Lung microvascular endothelial cell (primary cell): ENCODE measurements around the gene STEAP1B. TPM values are rescaled to one million over a fixed set of nuclear protein-coding genes. Genes with fewer than 3 reads are reported as not detected.
"Not testable (repeated sequence)": the region's sequence is repeated elsewhere in the genome, so short reads cannot be mapped to it uniquely, and the experiment has no call there.

Experiments used
- DNase-seq, 2 donors: peaks; one replicate each; pipeline versions ENCODE4 v3.0.0 to v3.0.0-alpha.2; 2010; ENCODE audit warnings: low read depth in 2 of 2
- total RNA-seq: library from RNA; depleted of rRNA; stranded (reverse); fragments of >200 nt; gene quantifications from 2 replicates; pipeline ENCODE4 v1.2.1, GENCODE V29; 2014

STEAP1B gene
- total RNA-seq, 1 donor from 2014 or later, result 2.2 TPM

- DNase-seq, result no peak
Observed at GRCh38 chr7:22457471-22457870, 42.5 kb downstream of the STEAP1B start.

- DNase-seq, result no peak
Observed at GRCh38 chr7:22454446-22454845, 45.5 kb downstream of the STEAP1B start.

DNA sequence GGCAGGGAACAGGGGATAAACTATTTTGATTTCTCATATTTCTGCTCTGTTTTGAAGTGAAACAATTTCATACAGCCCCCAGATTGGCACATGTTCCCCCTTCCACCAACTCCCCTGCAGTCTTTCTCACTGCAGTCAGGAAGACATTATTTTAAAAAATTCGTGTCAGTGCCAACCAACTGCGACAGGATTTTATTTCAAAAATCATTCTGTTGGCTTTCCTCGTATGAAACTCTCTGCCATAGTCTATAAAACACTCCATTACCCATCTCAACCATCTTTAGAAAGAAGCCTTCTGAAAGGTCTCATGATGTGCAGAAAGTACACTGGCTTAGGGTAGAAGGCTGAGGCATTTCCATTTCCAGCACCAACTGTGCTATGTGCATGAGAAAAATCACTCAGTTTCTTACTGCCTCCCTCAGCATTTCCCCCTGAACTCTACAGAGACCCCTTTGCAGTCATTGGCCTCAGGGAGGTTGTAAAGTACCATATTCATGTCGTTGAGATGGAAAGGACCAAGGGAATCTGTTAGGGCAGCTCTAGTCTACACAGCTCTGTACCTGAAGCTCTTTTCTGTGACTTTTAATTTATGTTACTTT lies 46.9 kb downstream of the STEAP1B start:
- DNase-seq, result no peak

DNA sequence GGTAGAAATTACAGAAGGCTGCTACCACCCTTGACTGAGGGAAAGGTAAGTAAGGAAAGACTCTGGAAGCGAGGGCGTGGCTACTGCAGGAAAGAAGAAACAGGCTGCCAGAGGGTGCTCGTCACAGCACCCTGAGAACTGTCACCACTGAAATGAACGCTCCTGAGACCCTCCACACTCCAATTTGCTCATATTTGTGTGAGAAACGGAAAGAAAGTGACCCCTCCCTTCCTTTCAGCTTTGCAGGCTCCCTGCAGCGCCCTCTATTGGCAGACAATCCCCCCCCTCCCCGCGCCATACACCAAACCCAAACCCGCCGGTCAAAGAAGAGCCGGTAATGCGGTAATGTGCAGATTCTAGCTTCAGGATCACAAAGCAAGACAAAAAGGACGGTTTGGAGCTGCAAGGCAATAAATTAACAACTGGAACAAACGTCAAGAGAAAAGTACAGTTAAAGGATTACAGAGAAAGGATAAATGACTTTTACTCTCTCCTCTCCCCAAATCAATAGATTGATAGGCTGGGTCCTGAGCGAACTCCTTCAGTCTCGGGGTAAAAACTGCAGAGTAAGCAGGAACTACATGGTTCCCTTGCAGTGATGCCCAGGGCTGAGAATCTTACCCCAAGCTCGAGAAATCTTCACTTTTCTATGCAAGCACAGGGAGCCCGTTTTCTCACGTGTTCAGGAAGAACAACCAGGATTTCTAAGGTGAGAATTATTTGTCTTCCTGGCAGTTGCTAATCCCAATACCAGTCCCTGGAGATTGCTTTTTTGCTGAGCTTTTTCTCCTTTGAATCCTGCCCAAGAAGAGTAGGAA lies 47.6 kb downstream of the STEAP1B start:
- peak; percentile 27 to 61 for DNase-seq

- DNase-seq, result not testable (repeated sequence)
Observed at GRCh38 chr7:22450013-22450412, 50.0 kb downstream of the STEAP1B start.

DNA sequence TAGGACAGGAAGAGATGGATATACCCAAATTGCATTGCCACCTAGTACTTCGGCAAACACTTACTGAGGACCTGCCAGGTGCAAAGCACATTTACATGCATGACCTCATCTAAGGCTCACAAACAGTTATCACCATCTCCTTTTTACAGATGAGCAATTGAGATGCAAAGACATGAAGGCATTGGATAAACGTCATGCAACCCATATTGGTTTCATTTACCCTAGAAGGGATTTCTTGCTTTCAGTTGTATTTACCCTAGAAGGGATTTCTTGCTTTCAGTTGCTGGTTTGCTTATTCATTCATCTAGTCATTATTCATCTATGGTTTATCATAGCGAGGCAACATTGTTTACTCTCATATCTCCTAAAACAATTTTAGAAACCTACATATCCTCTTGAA lies 52.2 kb downstream of the STEAP1B start:
- no peak for DNase-seq

- no peak for DNase-seq
Observed at GRCh38 chr7:22447008-22447407, 53.0 kb downstream of the STEAP1B start.

- peak in 1 of 2 donors; percentile 13 for DNase-seq
Observed at GRCh38 chr7:22445853-22446252, 54.1 kb downstream of the STEAP1B start.

- peak; percentile 69 to 100 for DNase-seq
Observed at GRCh38 chr7:22445140-22445743, 54.7 kb downstream of the STEAP1B start.

DNA sequence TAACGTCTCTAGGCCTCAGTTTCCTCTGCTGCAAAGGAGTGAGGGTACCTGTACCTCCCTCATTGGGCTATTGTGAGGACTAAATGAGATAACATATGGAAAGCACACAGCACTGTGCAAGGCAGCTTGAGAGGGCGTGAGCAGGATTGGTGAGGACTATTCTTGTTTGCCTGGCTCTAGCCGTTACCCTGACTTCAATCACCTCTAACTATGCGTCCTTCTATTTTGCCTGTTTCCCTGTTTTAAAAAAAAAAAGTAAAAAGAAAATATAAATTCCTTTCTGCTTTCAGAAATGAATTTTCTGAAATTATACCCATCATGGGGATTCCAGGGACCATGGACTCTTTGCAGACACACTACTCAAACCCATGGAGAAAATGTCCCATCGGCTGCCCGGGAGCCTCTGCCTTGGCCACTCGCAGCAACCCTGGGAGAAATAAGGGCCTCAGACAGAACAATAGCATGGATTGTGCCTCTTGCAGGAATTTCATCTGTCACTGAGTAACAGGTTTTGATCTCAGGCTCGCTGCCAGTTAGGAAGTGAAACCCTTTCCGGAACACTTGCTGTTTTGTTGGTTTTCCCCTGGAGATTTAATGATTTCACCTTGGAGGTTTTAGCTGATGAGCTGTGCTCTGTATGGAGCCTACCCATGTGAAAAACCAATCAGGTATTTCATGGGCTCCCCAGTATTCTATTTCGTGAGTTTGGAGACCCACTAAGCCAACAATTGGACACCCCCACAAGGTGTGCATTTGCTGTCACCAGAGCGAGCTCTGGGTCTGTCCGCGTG lies 55.6 kb downstream of the STEAP1B start:
- DNase-seq, result peak; percentile 69 to 98

GRCh38 chr7:22443370-22444180 lies 56.4 kb downstream of the STEAP1B start:
- DNase-seq, result peak; percentile 56 to 96

GRCh38 chr7:22442882-22443369 lies 57.1 kb downstream of the STEAP1B start:
- no peak for DNase-seq

GRCh38 chr7:22442187-22442881 lies 57.7 kb downstream of the STEAP1B start:
- peak in 1 of 2 donors; percentile 14 for DNase-seq

- DNase-seq, result peak; percentile 28 to 42
Observed at GRCh38 chr7:22441157-22441556, 58.8 kb downstream of the STEAP1B start.

- DNase-seq, result no peak
Observed at GRCh38 chr7:22438994-22439393, 61.0 kb downstream of the STEAP1B start.

DNA sequence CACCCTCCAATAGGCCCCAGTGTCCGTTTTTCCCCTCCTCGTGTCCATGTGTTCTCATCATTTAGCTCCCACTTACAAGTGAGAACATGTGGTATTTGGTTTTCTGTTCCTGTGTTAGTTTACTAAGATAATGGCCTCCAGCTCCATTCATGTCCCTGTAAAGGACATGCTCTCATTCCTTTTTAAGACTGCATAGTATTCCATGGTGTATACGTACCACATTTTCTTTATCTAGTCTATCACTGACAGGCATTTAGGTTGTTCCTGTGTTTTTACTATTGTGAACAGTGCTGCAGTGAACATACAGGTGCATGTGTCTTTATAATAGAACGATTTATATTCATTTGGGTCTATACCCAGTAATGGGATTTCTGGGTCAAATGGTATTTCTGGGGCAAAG lies 63.4 kb downstream of the STEAP1B start:
- DNase-seq, result not testable (repeated sequence)

- DNase-seq, result no peak
Observed at GRCh38 chr7:22435720-22436119, 64.3 kb downstream of the STEAP1B start.

GRCh38 chr7:22435105-22435504 lies 64.9 kb downstream of the STEAP1B start:
- no peak for DNase-seq

GRCh38 chr7:22433710-22434460 lies 66.1 kb downstream of the STEAP1B start:
- peak; percentile 67 to 95 for DNase-seq
